ENCODE data around the gene NXNL1. TPM values are rescaled to one million over a fixed set of nuclear protein-coding genes. Genes with fewer than 3 reads are reported as not detected.
A peak's percentile ranks its signal among the peaks of the same experiment; 100 is the strongest.
"Not testable (repeated sequence)": the region's sequence is repeated elsewhere in the genome, so short reads cannot be mapped to it uniquely, and the experiment has no call there.

Gene NXNL1
- total RNA-seq, result not detected

- no peak for DNase-seq
These were observed at the start of gene NXNL1 for GRCh38 chr19:17460372-17461230. TSS of gene NXNL1 (minus strand) at chr19:17460926. CDS start at chr19:17460869, 57 bp downstream.

- not testable (repeated sequence) for DNase-seq
These were observed 47.8 kb upstream of the NXNL1 start for GRCh38 chr19:17508558-17508933.

GRCh38 chr19:17506745-17507144 lies 46.0 kb upstream of the NXNL1 start:
- DNase-seq, result no peak

GRCh38 chr19:17505223-17505622 lies 44.5 kb upstream of the NXNL1 start:
- no peak for DNase-seq

- no peak for DNase-seq
These were observed 43.7 kb upstream of the NXNL1 start for GRCh38 chr19:17504456-17504855.

- DNase-seq, result no peak
These were observed 43.3 kb upstream of the NXNL1 start for GRCh38 chr19:17504030-17504429.

- DNase-seq, result no peak
These were observed 42.5 kb upstream of the NXNL1 start for GRCh38 chr19:17503240-17503639.

- no peak for DNase-seq
These were observed 39.9 kb upstream of the NXNL1 start for GRCh38 chr19:17500447-17501198.

GRCh38 chr19:17499648-17500446 lies 39.1 kb upstream of the NXNL1 start:
- DNase-seq, result no peak

- not testable (repeated sequence) for DNase-seq
These were observed 38.3 kb upstream of the NXNL1 start for GRCh38 chr19:17499025-17499424.

- no peak for DNase-seq
These were observed 36.5 kb upstream of the NXNL1 start for GRCh38 chr19:17497149-17497798.

- peak; percentile 74 for DNase-seq
These were observed 35.7 kb upstream of the NXNL1 start for GRCh38 chr19:17496337-17496997.

GRCh38 chr19:17495639-17496296 lies 35.0 kb upstream of the NXNL1 start:
- DNase-seq, result peak; percentile 58

- DNase-seq, result no peak
These were observed 30.6 kb upstream of the NXNL1 start for GRCh38 chr19:17491287-17491686.

- no peak for DNase-seq
These were observed 29.7 kb upstream of the NXNL1 start for GRCh38 chr19:17490411-17490810.

GRCh38 chr19:17489392-17490030 lies 28.8 kb upstream of the NXNL1 start:
- DNase-seq, result no peak

- DNase-seq, result peak; percentile 79
These were observed 28.1 kb upstream of the NXNL1 start for GRCh38 chr19:17488593-17489391.

- no peak for DNase-seq
These were observed 26.8 kb upstream of the NXNL1 start for GRCh38 chr19:17487284-17488121.

Measured in tongue (tissue), 2 donors.